HG02610 (cell line): ENCODE results near the gene ZBTB34.

Source experiments
- ATAC-seq: cut with Tn5 transposase; IDR thresholded peaks from one replicate; pipeline ENCODE4 v1.9.1; 2021; ENCODE audit warnings: mild to moderate bottlenecking, moderate library complexity; ENCODE audit not compliant: unreplicated experiment

The ZBTB34 gene

DNA sequence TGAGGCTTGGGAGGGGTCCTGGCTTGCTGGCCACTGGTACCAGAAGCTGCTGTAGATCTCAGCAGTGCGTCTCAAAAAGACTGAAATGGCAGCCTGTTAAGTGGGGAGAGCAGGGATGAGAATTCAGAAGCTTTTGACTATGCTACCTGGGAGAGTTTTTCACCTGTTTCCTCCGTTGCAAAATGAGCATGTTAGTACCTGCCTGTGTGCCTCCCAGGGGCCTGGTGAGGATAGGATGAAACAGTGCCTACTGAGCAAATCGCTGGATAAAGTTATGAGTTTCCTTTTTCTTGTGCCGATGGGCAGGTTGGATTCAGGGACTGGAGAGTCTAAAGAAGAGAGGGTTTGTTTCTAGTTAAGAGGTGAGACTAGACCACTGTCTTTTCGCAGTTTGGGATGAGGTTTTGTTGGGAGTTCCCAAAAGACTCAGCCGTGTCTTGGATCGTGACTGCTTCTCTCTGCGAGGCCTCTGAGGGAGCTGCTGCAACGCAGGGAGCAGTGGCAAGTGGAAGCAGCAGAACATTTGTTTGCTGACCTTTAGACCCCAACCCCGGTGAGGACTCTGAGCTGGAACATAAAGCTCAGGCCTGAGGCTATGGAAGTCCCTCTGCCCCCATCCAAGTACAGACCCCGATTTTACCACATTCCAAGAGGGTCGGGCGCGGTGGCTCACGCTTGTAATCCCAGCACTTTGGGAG is 55.6 kb downstream of the ZBTB34 start:
- no peak for ATAC-seq

DNA sequence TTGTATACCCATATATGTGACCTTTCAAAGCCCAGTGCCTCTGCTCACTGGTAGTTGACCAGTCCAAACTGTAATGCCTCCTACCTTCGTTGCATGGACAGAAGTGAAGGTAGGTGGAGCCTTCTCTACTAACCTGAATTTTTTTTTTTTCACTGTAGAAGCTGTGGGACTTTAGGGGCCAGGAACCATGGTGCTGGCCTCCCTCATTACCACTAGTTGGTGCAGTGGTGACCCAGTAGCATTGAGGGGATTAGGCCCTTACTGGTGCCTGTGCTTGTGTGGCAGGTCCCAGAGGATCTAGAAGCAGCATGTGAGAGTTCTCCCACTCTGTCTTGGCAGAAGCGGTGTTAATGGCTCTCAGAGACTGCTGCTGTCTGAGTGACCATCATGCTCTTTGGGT is 56.5 kb downstream of the ZBTB34 start:
- no peak for ATAC-seq

DNA sequence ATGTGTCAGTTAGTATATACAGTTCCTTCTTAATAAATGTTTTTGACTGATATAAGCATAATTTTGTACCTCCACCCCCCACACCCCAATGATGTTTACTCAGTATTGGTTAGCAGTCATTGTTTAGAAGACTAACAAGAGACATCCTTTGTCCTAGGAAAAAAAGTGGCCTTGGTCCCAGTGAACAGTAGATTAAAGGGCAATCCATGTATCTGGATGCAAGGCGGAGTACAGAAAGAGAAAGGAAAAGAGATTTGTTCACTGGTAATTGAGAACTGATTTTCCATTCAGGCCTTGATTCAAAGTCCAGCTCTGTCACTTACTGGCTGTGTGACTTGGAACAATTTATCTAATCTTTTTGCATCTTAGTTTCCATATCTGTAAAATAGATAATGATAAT is 58.8 kb downstream of the ZBTB34 start:
- no peak for ATAC-seq

DNA sequence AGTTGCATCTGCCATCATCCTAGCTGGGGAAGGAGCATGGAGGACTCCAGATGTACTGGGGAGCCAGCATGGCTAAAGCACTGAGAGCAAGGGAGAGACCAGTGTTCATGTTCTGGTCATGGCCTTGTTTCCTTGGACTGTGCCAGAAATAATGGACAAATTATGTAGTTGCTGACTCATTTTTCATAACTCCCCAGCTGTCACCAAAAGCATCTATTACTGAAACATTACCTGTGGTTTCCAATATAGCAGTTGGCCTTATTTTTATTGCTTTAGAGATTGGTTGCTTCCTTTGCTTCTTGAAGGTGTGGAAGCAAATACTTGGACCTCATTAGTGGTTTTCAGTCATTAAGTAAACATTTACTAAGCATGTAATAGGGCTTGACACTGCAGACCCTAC is 65.4 kb downstream of the ZBTB34 start:
- no peak for ATAC-seq

DNA sequence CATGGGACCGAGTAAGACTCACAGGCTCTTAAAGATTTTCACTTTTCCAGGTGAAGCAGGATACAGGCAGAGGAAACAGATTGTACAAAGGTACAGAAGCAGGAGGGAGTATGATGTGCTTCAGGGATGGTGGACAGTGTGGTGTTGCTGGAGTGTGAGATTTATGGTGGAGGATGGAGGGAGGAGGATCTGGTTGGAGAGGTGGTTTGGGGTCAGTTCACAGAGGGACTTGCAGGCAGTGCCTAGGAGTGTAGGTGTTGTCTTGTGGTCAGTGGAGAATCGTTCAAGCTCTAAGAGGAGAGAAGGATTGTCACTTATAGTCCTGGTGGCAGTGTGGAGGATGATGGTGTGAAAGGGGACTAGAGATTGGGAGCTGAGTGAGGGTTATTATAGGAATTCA is 65.9 kb downstream of the ZBTB34 start:
- no peak for ATAC-seq

DNA sequence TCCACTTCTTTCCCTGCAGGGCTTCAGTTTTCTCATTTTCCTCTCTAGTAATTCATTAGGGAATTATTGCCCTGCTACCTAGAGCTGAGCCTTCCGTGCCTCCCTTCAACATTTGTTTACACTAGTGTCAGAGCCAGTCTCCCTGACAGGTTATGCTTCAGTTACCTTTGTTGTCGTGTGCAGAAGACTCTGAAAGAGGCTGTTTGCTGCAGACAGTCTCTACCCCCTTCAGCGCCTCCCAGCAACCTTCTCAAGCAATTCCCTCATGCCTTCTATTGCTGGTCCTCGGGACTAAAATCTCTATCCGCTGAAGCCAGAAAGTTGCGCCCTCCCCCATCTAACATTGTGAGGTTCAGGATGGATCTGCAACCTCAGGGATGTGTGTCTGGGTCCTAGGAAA is 67.0 kb downstream of the ZBTB34 start:
- ATAC-seq = no peak

DNA sequence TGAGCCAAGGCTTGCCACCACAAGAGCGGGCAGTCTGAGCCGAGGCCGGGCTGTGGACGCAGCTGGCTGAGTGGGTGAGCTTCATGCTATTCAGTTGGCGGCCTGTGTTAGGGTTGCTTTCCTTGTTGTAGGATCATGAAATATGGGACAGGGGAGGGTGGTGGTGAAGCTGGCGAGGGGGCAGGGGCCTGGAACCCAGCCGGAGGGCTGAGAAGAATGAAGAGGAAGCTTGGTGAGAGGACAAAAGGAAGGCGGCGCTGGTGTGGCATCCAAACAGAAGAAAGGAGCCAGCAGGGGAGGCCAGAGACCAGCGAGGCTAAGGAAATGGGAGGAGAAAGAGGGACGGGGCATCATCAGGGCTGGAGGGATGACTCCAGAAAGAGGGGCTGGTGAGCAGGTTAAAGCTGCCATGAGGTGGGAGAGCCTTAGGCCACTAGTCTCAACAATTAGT is 72.5 kb downstream of the ZBTB34 start:
- no peak for ATAC-seq

DNA sequence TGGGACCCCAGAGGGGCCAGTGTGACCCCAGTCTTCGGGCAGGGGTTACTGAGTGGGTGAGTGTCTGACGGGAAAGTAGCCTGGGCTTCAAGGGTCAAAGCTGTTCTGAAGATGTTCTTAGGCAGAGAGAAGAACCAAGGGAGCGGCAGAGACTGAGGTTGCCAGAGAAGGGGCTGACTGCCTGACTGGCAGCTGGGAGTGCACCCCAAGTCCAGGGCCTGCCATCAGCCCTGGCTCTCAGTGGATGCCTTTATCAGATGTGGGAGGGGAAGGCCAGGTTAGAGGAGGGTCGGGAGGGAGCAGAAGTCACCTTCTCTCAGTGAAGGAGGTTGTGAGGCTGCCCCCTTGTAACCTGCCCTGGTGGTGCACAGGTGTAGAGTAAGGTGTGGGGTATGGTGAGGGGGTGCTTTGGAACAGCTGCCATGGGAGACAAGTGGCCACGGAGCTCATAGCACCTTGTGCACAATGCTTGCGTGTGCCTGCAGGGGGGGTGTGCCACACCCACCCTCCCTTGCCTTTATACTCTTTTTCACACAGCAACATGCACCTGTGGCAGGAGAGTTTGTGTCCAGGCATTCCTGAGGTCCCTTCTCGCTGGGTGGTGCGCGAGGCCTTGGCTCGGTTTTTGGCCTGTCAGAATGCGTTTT is 73.0 kb downstream of the ZBTB34 start:
- ATAC-seq = no peak

DNA sequence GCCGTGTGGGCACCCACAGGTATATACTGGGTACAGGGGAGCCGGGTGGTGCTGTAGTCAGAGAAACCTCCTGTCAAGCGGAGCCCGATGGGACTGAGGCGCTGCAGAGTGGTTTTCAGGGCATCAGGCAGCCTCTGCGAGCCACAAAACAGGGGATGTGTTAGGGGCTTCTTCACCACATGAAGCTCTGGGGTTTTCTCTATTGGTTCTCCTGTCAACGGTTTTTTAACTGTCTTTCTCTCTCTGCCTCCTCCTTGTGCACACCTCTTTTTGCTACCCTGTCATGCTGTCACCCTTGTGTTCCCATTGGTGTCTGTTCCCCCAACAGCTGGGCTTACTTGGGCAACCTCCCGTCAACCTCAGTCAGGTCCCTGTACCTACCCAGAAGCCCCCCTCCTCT is 74.0 kb downstream of the ZBTB34 start:
- ATAC-seq = no peak
